H1 (cell line): Measurements from ENCODE around the gene SRMS. TPM values are rescaled to one million over a fixed set of nuclear protein-coding genes. Genes with fewer than 3 reads are reported as not detected.

ENCODE experiments used
- CTCF ChIA-PET: fragments of 300-600 bp; sonication (Branson Sonifier 250); formaldehyde crosslinking; loops from one replicate; lab custom pipeline; 2021; ENCODE audit not compliant: partially characterized antibody; lab: Charles Lee
- POLR2A ChIA-PET: fragments of 300-600 bp; sonication (Branson Sonifier 250); formaldehyde crosslinking; loops from one replicate; lab custom pipeline; 2021; ENCODE audit warnings: inconsistent platforms; ENCODE audit not compliant: partially characterized antibody; lab: Charles Lee
- DNase-seq, 2 experiments: peaks; one replicate each; pipeline versions ENCODE4 v3.0.0 to v3.0.0-alpha.2; 2010 to 2022; ENCODE audit warnings: low spot score in 2 of 2, low read depth in 1 of 2, mixed read lengths in 1 of 2
- FAIRE-seq: peaks from 2 replicates; lab custom pipeline; 2011; peaks lifted over from hg19 to GRCh38; lab: Jason Lieb, UNC
- H2AFZ ChIP-seq: 2 replicates; pipeline ENCODE4 v1.8.1; 2012; ENCODE audit warnings: low read length, inconsistent platforms
- H2AK5ac ChIP-seq: 2 replicates; pipeline ENCODE4 v1.6.1; 2013; ENCODE audit warnings: low read depth, low read length
- H2BK120ac ChIP-seq: replicated peaks from 2 replicates; pipeline ENCODE3; 2013; ENCODE audit warnings: low read depth, low read length, inconsistent platforms
- H2BK12ac ChIP-seq: 2 replicates; pipeline ENCODE4 v1.6.1; 2013; ENCODE audit warnings: low read depth, low read length
- H2BK15ac ChIP-seq: 2 replicates; pipeline ENCODE4 v1.6.1; 2013; ENCODE audit warnings: low read length
- H2BK20ac ChIP-seq: 2 replicates; pipeline ENCODE4 v1.6.1; 2013; ENCODE audit warnings: low read length
- H2BK5ac ChIP-seq: 2 replicates; pipeline ENCODE4 v1.6.1; 2013; ENCODE audit warnings: low read depth, low read length
- H3K14ac ChIP-seq: 2 replicates; pipeline ENCODE4 v1.6.1; 2013; ENCODE audit warnings: inconsistent platforms; ENCODE audit not compliant: insufficient read length
- H3K18ac ChIP-seq: 2 replicates; pipeline ENCODE4 v1.6.1; 2013; ENCODE audit warnings: low read length; ENCODE audit errors: extremely low read depth
- H3K23ac ChIP-seq: 2 replicates; pipeline ENCODE4 v1.6.1; 2013; ENCODE audit warnings: inconsistent platforms; ENCODE audit not compliant: insufficient read length
- H3K23me2 ChIP-seq: 2 replicates; pipeline ENCODE4 v1.6.1; 2013; ENCODE audit warnings: low read depth, low read length
- H3K27ac ChIP-seq: 2 replicates; pipeline ENCODE4 v1.6.1; 2011; ENCODE audit warnings: low read depth, low read length, inconsistent platforms
- H3K27me3 ChIP-seq, 4 experiments: replicated peaks in 1 of 4; 1 replicate in 1 of 4; 2 replicates in 3 of 4; pipeline versions ENCODE4 v1.6.1 to v1.8.1; 2011 to 2013; ENCODE audit warnings: low read length in 3 of 4, mild to moderate bottlenecking in 3 of 4, inconsistent platforms in 2 of 4, mixed read lengths in 2 of 4, moderate library complexity in 1 of 4; ENCODE audit not compliant: control insufficient read depth in 3 of 4, insufficient read depth in 3 of 4; ENCODE audit errors: extremely low read depth in 1 of 4
- H3K36me3 ChIP-seq, 4 experiments: 2 replicates each; pipeline versions ENCODE4 v1.6.1 to v1.8.1; 2011 to 2013; ENCODE audit warnings: mild to moderate bottlenecking in 4 of 4, low read length in 3 of 4, moderate library complexity in 2 of 4, control low read depth in 1 of 4, inconsistent platforms in 1 of 4; ENCODE audit not compliant: insufficient read depth in 4 of 4, control insufficient read depth in 2 of 4
- H3K4ac ChIP-seq: replicated peaks from 2 replicates; pipeline ENCODE3; 2013; ENCODE audit warnings: low read length, low read depth, mixed read lengths, inconsistent platforms; ENCODE audit not compliant: insufficient read length
- H3K4me1 ChIP-seq, 4 experiments: replicated peaks in 1 of 4; 1 replicate in 1 of 4; 2 replicates in 3 of 4; pipeline versions ENCODE4 v1.6.1 to v1.8.1; 2011 to 2013; ENCODE audit warnings: low read length in 3 of 4, inconsistent platforms in 2 of 4, mixed read lengths in 1 of 4; ENCODE audit not compliant: insufficient read depth in 4 of 4, control insufficient read depth in 3 of 4
- H3K4me2 ChIP-seq, 2 experiments: 2 replicates each; pipeline versions ENCODE4 v1.6.1 to v1.8.1; 2011 to 2013; ENCODE audit warnings: low read depth in 2 of 2, low read length in 2 of 2, control low read depth in 1 of 2, inconsistent platforms in 1 of 2, mild to moderate bottlenecking in 1 of 2; ENCODE audit not compliant: insufficient read depth in 1 of 2
- H3K4me3 ChIP-seq, 4 experiments: fragments of 200-600, 300-600 bp in 1 of 4; sonication (generic), shearing (Covaris generic), sonication (Bioruptor Twin) in 1 of 4; 2 replicates each; pipeline versions ENCODE4 v1.5.1 to v1.8.1; 2011 to 2016; ENCODE audit warnings: low read length in 4 of 4, low read depth in 3 of 4, control low read depth in 2 of 4, inconsistent platforms in 2 of 4, mild to moderate bottlenecking in 2 of 4, mixed read lengths in 1 of 4, moderate library complexity in 1 of 4; ENCODE audit not compliant: insufficient read depth in 2 of 4; ENCODE audit errors: extremely low read depth in 1 of 4
- H3K56ac ChIP-seq: replicated peaks from 2 replicates; pipeline ENCODE3; 2013; ENCODE audit warnings: low read depth, mild to moderate bottlenecking, mixed read lengths, low read length, inconsistent platforms; ENCODE audit not compliant: insufficient read length
- H3K79me1 ChIP-seq: 2 replicates; pipeline ENCODE4 v1.6.1; 2013; ENCODE audit warnings: low read depth, low read length, control low read depth
- H3K79me2 ChIP-seq, 2 experiments: 2 replicates each; pipeline versions ENCODE4 v1.6.1 to v1.8.1; 2012 to 2013; ENCODE audit warnings: low read length in 2 of 2, mild to moderate bottlenecking in 2 of 2, inconsistent platforms in 1 of 2; ENCODE audit not compliant: insufficient read depth in 2 of 2, control insufficient read depth in 1 of 2
- H3K9ac ChIP-seq, 4 experiments: replicated peaks in 1 of 4; 1 replicate in 1 of 4; 2 replicates in 3 of 4; pipeline versions ENCODE4 v1.6.1 to v1.8.1; 2011 to 2013; ENCODE audit warnings: low read depth in 3 of 4, low read length in 3 of 4, control low read depth in 2 of 4, mild to moderate bottlenecking in 2 of 4, moderate library complexity in 2 of 4, inconsistent platforms in 1 of 4; ENCODE audit errors: extremely low read depth in 1 of 4
- H3K9me3 ChIP-seq, 2 experiments: 2 replicates each; pipeline versions ENCODE4 v1.6.1 to v1.8.1; 2012 to 2013; ENCODE audit warnings: mild to moderate bottlenecking in 2 of 2, moderate library complexity in 2 of 2, control low read depth in 1 of 2, inconsistent platforms in 1 of 2, low read depth in 1 of 2, low read length in 1 of 2, mixed read lengths in 1 of 2; ENCODE audit not compliant: insufficient read depth in 2 of 2
- H4K20me1 ChIP-seq, 2 experiments: replicated peaks in 1 of 2; 2 replicates each; pipeline versions ENCODE3 to v1.8.1; 2011 to 2013; ENCODE audit warnings: inconsistent platforms in 2 of 2, low read length in 2 of 2, mild to moderate bottlenecking in 1 of 2; ENCODE audit not compliant: insufficient read depth in 2 of 2, control insufficient read depth in 1 of 2
- H4K5ac ChIP-seq: 2 replicates; pipeline ENCODE4 v1.6.1; 2013; ENCODE audit warnings: low read length, low read depth, mixed read lengths, inconsistent platforms; ENCODE audit not compliant: insufficient read length
- H4K8ac ChIP-seq: 2 replicates; pipeline ENCODE4 v1.8.0; 2013; ENCODE audit warnings: mild to moderate bottlenecking, moderate library complexity, low read length, inconsistent platforms; ENCODE audit not compliant: insufficient read depth; ENCODE audit errors: extremely low read depth
- H4K91ac ChIP-seq: replicated peaks from 2 replicates; pipeline ENCODE3; 2013; ENCODE audit warnings: low read length, mixed read lengths, inconsistent platforms; ENCODE audit not compliant: insufficient read length
- CREB1 ChIP-seq: IDR thresholded peaks from 2 replicates; pipeline ENCODE4 v1.6.1; 2012; ENCODE audit warnings: inconsistent platforms
- HDAC6 ChIP-seq: IDR thresholded peaks from one replicate; pipeline ENCODE4 v1.7.1; 2012; ENCODE audit warnings: low read depth, mild to moderate bottlenecking, inconsistent platforms, low read length, moderate library complexity
- JUN ChIP-seq: IDR thresholded peaks from 2 replicates; pipeline ENCODE4 v1.6.1; 2011; ENCODE audit warnings: low read depth, mild to moderate bottlenecking, improper control_type of control experiment, low read length
- JUND ChIP-seq: IDR thresholded peaks from 2 replicates; pipeline ENCODE4 v1.6.1; 2011; ENCODE audit warnings: mild to moderate bottlenecking, improper control_type of control experiment, low read length
- MAFK ChIP-seq: IDR thresholded peaks from 2 replicates; pipeline ENCODE4 v1.6.1; 2012; ENCODE audit warnings: low read depth, mild to moderate bottlenecking, improper control_type of control experiment, low read length
- PHF8 ChIP-seq: fragments of 200-600 bp; sonication (generic); conservative IDR thresholded peaks from 2 replicates; pipeline ENCODE4 v1.7.1; 2012; ENCODE audit warnings: low read depth, mild to moderate bottlenecking, inconsistent platforms, low read length, moderate library complexity
- RNF2 ChIP-seq: fragments of 200-900, 300-1000 bp; sonication (generic); IDR thresholded peaks from 2 replicates; pipeline ENCODE4 v1.7.1; 2016; ENCODE audit warnings: borderline replicate concordance, low read depth, mild to moderate bottlenecking, antibody characterized with exemption, low read length; ENCODE audit not compliant: poor library complexity, severe bottlenecking; ENCODE audit errors: missing control alignments
- SP1 ChIP-seq: IDR thresholded peaks from 2 replicates; pipeline ENCODE4 v1.6.1; 2011; ENCODE audit warnings: low read depth, low read length
- TBP ChIP-seq: IDR thresholded peaks from 2 replicates; pipeline ENCODE4 v1.6.1; 2011; ENCODE audit warnings: low read depth, low read length, improper control_type of control experiment
- TCF12 ChIP-seq: IDR thresholded peaks from 2 replicates; pipeline ENCODE4 v1.6.1; 2011; ENCODE audit warnings: low read depth, mild to moderate bottlenecking, low read length
- WGBS, 2 experiments: shearing (Covaris generic) in 1 of 2; methylation state at CpG; one replicate each; pipeline versions ENCODE4 v1.1.6 to v1.1.7; 2013 to 2015; ENCODE audit warnings: low lambda C conversion rate in 2 of 2, mixed read lengths in 2 of 2, inconsistent platforms in 1 of 2, low coverage in 1 of 2, missing lambda C conversion rate in 1 of 2; ENCODE audit not compliant: insufficient replicate concordance in 2 of 2, insufficient coverage in 1 of 2, insufficient read length in 1 of 2; ENCODE audit errors: extremely low coverage in 1 of 2, missing lambda C conversion rate in 1 of 2; 5-methylcytosine and 5-hydroxymethylcytosine counted together
- polyA plus RNA-seq, 7 experiments: library from polyadenylated mRNA; depleted of rRNA in 3 of 7; stranded (reverse) in 5 of 7; unstranded in 2 of 7; fragments of >200 nt in 5 of 7; fragments of 200-250 nt in 2 of 7; gene quantifications; 1 replicate in 5 of 7; 2 replicates in 1 of 7; 4 replicates in 1 of 7; pipeline versions ENCODE4 v1.2.1 to v1.2.3, GENCODE V29; 2011 to 2013; ENCODE audit warnings: missing spikeins in 2 of 7, mixed read lengths in 2 of 7
- total RNA-seq: library from RNA; stranded (reverse); fragmentation: NEBNext Ultra II Directional; extraction: Animal tissue kit (Norgen Biotek cat#: 25700); gene quantifications from 2 replicates; pipeline ENCODE4 v1.2.1, GENCODE V29; 2021
- TF ChIP-seq, protein P1 (sequence below): IDR thresholded peaks from 2 replicates; pipeline ENCODE4 v1.6.1; 2012; ENCODE audit warnings: low read length, inconsistent platforms
- TF ChIP-seq, protein P2 (sequence below): IDR thresholded peaks from 2 replicates; pipeline ENCODE4 v1.6.1; 2011; ENCODE audit warnings: low read length, improper control_type of control experiment

Gene SRMS
- total and polyA plus RNA-seq, 2 of the 8 experiments (the other 6 are each of a cell fraction or from before 2014, with no cell fraction given): 0.39 to 0.76 TPM

DNA sequence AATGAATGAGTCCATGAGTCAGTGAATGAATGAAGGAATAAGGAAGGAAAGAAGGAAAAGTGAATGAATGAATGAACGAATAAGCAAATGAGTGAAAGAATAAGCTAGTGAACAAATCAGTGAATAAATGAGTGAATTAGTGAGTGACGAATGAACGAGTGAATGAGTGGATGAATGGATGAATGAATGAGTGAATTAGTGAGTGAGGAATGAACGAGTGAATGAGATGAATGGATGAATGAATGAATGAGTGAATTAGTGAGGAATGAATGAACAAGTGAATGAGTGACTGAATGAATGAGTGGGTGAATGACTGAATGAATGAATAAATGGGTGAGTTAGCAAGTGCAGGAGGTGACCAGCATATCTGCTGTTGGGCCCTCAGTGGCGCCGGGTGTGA is 3.8 kb downstream of the SRMS start:
- H2BK5ac ChIP-seq: no peak overlapping the region
- no peak overlapping the region for H3K4me2 ChIP-seq
- peaks cover 0 to 14% (median 8%) of the 10 kb centered on the region in 4 experiments; a peak in 6 of 7 replicates for H3K4me1 ChIP-seq
- DNase-seq (no peak), FAIRE-seq (no peak)
- no peaks in the 10 kb centered on the region for H3K9me3 ChIP-seq
- H3K4ac ChIP-seq: no peak overlapping the region
- no peak overlapping the region for H2BK15ac ChIP-seq
- no peak overlapping the region for H3K18ac ChIP-seq
- ChIA-PET POLR2A (interaction anchor here (1.2 to 2.3 kb wide), 2 partner anchors 9 kb away, joined by 3 to 7 read pairs; no protein-coding TSS in a partner anchor), CTCF (interaction anchor here (0.8 to 1.3 kb wide), 5 partner anchors 9 to 434 kb away, joined by 3 to 4 read pairs (median 3); no protein-coding TSS in a partner anchor)
- no peak overlapping the region for H3K56ac ChIP-seq
- no peak overlapping the region for H4K91ac ChIP-seq
- H3K27ac ChIP-seq: no peak overlapping the region
- no peaks in the 10 kb centered on the region for H3K23me2 ChIP-seq
- no peak overlapping the region for H4K8ac ChIP-seq
- H4K5ac ChIP-seq: no peak overlapping the region
- no peaks in the 10 kb centered on the region for H3K79me2 ChIP-seq
- no peak overlapping the region for H2BK120ac ChIP-seq
- H2AFZ ChIP-seq: no peak overlapping the region
- 80 to 100% methylated on average over 4 to 6 of the region's 6 CpGs for WGBS, 2 experiments
- no peak overlapping the region for H3K23ac ChIP-seq
- no peaks in the 10 kb centered on the region for H4K20me1 ChIP-seq
- H2AK5ac ChIP-seq: no peak overlapping the region
- no peak overlapping the region for H3K14ac ChIP-seq
- no peak overlapping the region for H3K4me3 ChIP-seq
- H3K9ac ChIP-seq: no peak overlapping the region
- H2BK20ac ChIP-seq: no peak overlapping the region
- H2BK12ac ChIP-seq: no peak overlapping the region
- no peaks in the 10 kb centered on the region for H3K79me1 ChIP-seq
- H3K36me3 ChIP-seq: no peaks in the 10 kb centered on the region
- no peaks in the 10 kb centered on the region for H3K27me3 ChIP-seq
- TF ChIP-seq RNF2 (no peak), HDAC6 (no peak), TCF12 (no peak), PHF8 (no peak), JUN (no peak), JUND (no peak), SP1 (no peak), MAFK (no peak), CREB1 (no peak), TBP (no peak)
- TF ChIP-seq, protein P1, sequence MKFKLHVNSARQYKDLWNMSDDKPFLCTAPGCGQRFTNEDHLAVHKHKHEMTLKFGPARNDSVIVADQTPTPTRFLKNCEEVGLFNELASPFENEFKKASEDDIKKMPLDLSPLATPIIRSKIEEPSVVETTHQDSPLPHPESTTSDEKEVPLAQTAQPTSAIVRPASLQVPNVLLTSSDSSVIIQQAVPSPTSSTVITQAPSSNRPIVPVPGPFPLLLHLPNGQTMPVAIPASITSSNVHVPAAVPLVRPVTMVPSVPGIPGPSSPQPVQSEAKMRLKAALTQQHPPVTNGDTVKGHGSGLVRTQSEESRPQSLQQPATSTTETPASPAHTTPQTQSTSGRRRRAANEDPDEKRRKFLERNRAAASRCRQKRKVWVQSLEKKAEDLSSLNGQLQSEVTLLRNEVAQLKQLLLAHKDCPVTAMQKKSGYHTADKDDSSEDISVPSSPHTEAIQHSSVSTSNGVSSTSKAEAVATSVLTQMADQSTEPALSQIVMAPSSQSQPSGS: no peak
- TF ChIP-seq, protein P2, sequence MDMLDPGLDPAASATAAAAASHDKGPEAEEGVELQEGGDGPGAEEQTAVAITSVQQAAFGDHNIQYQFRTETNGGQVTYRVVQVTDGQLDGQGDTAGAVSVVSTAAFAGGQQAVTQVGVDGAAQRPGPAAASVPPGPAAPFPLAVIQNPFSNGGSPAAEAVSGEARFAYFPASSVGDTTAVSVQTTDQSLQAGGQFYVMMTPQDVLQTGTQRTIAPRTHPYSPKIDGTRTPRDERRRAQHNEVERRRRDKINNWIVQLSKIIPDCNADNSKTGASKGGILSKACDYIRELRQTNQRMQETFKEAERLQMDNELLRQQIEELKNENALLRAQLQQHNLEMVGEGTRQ: no peak
